CD4-positive, alpha-beta T cell treated with Interleukin-17A for 4 hours (primary cell): ENCODE results near the gene PIK3R1.

Experiments
- DNase-seq: peaks from one replicate; pipeline ENCODE4 v3.0.0-alpha.2; 2020; ENCODE audit warnings: mixed read lengths

PIK3R1 gene

DNA sequence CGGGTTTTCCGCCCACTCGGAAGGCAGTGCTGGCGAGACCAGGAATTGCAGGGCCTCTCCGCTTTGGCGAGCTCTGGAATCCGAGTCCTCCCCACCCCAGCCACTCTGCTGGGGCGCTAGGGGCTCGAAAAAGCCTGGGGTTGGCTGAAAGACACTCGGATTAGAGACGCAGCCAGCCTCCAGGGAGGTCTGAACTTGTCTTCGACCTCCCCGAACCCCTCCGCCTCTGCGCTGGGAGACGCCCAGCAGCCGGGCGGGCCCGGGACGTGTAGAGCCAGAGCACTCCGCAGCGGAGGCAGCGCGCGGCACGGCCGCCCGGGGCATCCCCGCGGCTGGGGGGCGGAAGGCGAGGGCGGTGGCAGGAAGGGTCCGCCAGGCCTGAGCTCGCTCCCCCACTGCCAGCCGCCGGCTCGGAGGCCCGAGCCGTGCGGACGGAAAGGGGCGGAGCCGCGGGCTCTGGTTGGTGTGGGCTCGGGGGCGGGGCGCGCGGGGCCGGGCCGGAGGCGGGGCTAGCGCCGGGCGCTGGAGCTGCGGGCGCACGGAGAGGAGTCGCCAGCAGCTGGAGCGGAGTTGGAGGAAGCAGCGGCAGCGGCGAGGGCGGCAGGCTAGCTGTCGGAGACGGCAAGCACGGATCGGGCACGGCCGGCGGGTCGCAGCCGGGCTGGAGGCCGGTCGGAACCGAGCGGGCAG is at the start of gene PIK3R1:
Gene PIK3R1 (plus strand): TSS at position 549 of the 690 bp plus-strand sequence. CDS start 10,920 bp downstream, outside the sequence.
- DNase-seq: peak; percentile 97

DNA sequence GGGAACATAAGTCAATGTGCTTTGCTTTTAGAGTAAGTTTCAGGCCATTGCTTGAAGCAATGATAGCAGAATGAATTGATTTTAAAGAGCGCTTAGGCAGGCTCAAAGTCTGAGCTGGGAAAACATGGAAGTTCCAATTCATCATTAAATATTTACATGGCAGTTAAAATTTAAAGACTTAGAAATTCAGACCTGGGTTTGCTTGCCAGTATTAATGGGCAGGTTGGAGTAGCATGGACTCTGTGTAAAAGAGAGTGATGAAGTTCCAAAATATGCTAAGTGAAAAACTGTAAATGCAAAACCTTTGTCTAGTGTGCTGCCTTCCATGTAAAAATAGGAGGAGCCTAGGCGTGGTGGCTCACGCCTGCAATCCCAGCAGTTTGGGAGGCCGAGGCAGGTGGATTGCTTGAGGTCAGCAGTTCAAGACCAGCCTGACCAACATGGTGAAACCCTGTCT is 48.3 kb upstream of the PIK3R1 start:
- DNase-seq: no peak

DNA sequence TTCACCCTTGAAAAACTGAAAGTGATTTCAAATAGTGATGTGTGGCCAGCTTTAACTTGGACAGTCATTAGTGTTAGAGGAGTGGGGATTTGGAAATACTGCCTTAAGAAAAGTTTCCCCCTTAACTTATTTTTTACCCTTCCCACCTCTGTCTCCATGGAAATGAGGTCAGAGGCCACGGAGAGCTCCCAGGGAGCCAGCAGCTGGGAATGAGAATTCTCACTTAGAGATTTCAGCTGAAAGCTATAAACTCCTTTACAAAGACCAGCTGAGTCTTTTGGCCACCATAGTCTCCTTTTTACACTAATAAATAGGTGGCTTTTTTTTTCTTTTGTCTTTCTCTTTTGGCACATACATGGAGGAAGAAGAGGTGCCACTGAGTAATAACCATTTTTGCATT is 45.7 kb upstream of the PIK3R1 start:
- DNase-seq: no peak

DNA sequence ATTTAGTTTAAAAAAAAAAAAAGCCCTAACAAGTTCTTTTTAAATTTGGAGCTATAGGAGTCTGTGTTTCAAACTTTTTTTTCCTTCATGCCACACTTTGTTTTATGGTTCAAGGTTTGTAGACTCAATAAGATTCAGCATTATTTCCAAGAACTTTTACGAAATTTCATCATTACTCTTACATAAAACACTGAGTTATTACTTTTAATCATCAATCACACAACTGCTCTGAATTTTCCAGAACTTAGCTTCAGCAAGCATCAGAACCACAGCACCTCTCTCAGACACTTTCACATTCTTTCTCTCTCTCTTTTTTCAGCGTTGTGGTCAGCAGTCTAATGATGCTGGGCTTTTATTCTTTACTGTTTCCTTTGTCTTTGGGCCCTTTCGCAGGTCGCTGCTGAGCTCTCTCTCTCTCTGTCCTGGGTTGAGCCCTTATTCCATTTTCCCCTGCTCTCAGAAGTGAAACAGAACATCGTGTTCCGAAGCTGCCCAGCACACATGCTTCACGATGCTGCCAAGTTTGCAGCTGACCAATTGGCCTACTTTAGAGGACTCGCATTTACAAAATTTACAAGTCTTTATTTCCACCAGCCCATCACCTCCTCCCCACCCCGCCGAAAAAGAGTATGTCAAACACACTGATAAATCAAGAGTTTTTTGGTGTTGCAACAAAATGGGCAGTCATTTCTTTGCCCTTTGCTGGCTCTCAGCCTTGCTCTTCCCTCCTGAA is 44.6 kb upstream of the PIK3R1 start:
- no peak for DNase-seq

DNA sequence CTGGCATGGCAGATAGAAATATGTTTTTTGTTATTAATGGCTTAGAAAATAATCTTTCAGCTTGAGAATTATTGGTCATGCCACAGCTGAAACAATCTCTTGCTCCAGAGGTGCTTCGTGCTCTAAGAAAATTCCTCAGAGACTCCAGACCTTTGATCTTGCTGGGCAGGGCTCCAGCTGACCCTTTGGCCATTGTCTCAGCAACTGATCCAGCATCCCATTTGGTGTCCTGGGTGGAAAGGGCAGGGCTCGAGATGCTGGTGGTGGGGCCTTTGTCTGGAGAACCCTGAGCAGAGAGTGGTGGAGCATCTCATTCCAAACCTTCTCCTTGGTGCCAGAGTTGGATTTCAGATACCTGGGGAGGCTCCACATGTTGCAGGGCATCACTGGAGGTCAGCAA is 43.2 kb upstream of the PIK3R1 start:
- DNase-seq: no peak

DNA sequence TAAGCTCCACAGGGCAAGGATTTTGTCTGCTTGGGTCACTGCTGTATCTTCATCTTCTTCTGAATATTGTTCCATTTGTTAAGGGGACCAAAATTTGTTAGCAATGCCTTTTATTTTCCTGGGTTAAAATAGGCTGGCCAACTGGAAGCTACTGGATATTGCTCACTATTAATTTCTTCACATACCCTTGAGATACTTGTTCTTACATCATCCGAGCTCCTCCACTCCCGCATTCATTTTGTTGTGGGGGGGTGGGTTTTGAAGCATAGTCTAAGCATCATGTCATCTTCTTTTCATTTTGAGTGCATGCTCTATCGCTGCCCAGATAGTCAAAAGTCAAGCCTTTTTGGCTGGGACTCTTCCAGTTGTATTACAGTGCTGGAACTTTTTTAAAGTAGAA is 42.5 kb upstream of the PIK3R1 start:
- no peak for DNase-seq

DNA sequence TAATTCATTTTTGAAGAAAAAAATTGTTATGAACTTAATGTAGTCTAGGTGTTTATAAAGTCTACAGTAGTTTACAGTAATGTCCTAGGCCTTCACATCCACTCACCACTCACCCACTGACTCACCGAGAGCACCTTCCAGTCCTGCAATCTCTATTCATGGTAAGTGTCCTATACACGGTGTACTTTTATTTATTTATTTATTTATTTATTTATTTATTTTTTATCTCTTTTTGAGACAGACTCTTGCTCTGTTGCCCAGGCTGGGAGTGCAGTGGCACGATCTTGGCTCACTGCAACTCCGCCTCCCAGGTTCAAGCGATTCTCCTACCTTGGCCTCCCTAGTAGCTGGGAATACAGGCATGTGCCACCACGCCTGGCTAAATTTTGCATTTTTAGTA is 39.3 kb upstream of the PIK3R1 start:
- DNase-seq: no peak

DNA sequence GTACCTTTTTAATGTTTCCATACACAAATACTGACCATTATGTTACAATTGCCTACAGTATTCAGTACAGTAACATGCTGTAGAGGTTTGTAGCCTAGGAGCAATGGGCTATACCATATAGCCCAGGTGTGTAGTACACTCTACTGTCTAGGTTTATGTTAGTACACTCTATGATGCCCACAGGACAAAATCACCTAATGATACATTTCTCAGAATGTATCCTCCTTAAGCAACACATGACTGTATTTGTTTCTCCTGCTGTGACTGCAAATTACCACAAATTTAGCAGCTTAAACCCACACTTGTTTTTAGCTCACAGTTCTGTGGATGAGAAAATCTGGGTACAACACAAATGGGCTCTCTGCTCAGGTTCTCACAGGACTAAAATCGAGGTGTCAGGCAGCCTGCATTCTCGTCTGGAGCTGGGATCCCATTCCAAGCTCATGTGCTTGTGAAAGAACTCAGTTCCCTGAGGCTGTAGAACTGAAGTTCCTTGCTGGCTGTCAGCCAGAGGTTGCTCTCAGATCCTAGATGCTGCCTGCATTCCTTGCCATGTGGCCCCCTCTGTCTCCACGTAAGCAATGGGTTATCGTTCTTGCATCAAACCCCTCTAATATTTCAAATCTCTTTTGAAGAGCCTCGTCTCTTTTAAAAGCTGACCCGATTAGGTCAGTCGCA is 38.6 kb upstream of the PIK3R1 start:
- DNase-seq: no peak

DNA sequence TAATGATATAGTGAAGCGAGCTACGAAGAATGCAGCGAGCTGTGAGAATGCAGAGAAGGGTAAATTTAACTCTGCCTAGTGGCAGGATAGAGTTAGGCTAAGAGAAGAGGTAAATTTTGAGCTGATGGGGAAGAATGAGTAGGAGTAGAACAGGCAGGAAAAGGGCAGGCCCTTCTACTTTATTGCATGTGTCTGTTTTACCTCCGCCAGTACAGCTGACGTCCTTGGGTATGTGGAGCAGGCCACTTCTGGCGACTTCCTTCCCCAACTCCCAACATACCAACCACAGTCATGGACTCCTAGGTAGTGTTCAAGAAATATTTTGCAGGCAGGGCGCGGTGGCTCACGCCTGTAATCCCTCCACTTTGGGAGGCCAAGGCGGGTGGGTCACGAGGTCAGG is 37.9 kb upstream of the PIK3R1 start:
- no peak for DNase-seq

DNA sequence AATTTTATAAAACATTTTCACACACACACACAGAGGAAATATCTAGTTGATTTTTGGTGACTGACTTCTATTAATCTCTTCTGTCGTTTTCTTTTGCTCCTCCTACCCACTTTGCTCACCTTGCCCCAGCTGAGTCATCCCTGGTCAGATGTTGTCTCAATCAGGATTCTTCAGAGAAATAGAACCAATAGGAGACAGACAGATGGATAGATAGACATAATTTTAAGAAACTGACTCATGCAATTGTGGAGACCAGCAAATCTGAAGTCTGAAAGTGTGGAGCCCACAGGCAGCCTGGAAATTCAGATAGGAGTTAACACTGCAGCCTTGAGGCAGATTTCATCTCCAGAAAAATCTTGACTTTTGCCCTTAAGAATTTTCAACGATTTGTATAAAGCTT is 37.0 kb upstream of the PIK3R1 start:
- DNase-seq: no peak

DNA sequence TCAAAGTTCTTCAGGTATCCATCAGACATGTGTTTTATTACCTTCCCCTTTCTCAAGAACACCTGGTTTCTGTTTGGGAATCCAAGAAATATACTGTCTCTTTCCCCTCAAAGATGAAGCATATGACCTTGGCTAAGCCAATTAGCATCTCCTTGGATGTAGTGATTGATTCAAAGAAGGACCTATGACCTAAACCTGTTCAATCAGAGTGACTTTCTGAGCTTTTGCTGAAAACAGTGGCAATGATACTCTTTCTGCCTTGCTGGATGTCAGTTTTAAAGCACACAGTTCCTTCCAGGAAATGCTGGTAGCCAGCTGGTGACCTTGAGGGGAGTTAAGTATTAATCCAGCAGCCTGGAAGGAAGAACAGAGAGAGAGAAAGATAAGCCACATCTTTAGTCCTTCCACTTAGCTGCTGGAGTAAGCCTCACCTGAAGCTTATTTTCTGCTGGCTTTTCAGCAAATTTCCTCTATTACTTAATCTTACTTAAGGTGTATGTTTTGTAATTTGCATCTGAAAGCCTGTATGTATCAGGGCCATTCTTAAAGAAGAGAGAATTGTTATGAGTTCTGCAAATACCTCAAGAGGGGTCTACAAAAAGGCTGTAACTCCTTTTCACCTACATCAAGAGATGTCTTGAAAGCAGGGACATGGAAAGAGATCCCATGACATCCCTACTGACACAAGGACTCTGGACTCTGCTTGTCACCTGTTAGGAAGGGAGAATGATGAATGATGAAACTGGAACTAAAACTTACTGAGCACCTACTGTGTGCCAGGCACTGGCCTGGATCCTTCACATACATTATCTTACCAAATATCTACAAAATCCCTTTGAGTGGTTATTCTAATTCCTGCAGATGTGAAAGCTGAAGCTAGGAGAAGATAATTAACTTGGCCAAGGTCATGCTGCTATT is 35.2 kb upstream of the PIK3R1 start:
- DNase-seq: no peak

DNA sequence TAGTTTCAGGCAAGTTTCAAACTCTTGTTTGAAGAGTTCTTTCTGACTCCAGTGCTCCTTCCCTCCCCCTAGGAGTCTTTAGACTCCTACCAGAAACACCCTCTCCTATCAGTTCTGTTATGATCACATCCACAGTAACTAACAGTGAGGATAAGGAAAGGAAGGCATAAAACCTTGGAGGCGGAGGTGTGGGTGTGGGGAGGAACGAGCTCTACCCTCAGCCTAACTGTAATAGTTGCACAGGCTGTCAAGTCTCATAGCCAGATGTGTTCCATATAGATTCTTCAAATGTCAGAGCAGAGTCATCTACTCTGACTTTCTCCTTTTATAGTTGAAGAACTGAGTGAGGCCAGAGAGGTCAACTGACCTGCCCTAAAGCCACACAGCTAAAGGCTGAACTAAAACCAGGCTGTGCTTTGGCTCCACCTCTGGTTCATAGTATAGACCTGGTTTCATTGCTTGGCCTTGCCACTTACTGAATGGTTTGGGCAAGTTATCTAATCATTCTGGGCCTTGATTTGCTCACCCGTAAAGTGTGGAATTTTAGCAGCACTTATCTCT is 34.4 kb upstream of the PIK3R1 start:
- DNase-seq: no peak

DNA sequence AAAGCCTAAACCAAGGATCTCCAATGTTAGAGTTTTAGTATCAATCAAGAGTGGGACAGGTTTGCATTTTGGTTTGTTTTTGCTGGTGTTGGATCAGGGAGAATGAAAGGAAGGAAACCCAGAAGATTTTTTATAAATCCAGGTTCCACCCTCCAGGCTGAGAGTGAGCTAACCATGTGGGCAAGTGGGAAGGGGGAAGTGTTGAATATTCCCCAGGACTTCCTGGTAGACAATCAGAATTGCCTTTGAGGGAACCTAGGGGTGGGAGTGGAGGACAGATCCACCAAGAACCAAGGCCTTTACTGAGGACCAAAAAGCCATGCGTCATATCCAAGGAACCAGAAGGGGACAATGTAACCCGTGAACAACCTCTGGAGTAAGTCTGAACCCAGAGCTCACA is 33.5 kb upstream of the PIK3R1 start:
- DNase-seq: no peak

DNA sequence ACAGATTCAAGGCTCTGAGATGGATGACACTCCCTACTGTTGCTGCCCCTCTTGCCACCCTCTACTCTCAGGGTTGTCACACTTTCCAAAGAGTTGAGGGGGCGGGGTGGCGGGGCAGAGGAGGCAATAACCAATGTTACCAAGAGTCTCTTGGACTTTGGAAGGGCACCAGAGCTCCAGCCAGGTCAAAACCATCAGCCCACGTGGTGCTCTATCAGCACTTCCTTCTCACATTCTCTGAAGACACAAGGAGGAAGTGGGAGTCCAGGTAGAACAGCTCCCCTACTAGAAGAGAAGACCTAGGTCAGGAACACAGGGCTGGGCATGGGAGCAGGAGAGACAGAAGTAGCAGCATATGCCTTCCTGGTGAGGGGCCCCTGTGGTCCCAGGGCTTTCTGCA is 33.0 kb upstream of the PIK3R1 start:
- no peak for DNase-seq

DNA sequence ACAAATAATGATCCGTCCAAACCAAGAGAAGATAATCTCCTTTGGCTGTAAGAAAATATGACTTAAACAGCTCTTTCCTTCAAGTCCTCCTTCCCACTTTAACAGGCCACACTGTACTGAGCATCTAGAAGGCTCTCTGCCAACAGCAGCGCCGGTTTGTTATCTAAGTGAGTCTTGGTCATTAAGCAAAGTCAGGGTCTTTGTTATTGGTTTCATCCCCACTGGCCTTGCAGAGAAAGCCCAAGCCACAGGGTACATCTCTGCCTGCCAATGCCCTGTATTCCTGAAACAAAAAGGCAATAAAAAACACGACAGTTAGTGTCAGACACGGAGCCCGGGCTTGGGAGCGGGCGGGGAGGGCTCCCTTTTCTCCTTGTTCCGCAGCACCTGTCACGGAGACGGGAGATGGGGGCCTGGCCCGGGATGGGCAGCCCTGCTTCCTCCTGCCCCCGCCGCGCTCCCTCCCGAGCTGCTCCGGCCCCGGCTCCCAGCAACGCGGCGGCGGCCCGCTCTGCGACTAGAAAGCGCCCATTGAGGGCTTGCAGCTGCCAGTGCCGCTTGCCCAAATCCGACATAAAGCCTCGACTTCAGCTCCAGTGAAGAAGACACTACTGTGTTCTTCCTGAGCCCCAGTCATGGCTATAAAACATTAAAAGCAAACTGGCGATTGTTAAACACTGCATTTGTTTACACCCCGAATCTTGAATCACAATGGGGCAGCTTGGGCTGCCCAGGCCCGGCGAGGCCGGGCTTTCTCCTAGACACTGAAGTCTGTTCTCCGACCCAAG is 28.1 kb upstream of the PIK3R1 start:
- no peak for DNase-seq

DNA sequence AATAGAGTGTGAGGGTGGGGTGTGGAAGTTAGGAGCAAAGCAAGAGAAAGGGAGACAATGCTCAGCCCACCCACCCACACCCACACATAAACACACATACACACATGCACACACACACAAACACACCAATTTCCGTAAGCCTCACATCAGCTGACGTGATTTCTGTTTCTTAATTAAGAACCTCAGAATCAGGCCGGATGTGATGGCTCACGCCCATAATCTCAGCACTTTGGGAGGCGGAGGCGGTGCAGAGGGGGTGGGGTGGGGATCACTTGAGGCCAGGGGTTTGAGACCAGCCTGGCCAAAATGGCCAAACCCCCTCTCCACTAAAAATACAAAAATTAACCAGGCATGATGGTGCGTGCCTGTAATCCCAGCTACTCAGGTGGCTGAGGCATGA is 26.4 kb upstream of the PIK3R1 start:
- DNase-seq: no peak

DNA sequence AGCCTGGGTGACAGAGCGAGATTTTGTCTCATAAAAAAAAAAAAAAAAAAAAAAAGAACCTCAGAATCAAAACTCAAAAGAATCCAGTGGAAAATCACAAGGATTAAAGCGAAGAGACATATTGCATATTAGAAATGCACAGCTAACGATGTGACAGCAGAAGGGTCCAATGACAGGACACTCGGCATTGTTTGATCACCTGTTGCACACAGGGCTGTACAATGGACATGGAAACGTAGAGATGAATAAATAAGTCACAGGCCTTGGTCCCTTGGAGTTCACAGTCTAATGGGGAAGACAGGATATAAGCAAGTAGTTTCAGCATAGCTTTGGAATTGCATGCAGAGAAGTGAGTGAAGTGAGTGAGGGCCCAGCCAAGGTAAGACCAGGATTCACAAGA is 25.9 kb upstream of the PIK3R1 start:
- no peak for DNase-seq

DNA sequence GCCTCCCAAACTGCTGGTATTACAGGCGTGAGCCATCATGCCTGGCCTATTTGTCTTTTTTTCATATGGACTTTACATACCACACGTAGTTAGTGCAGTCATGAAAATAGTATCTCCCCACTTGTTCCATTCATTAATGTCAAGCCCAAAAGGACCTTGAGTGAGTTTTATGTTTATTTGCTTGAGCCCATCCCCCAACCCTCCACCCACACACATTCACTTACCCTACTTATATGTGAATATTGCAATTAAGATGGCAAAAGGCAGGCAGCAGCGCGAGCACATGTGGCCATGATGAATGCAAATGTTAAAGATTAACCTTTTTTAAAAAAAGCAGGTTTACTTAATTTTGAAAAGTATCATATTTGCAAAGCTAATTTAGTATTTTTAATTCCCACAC is 24.9 kb upstream of the PIK3R1 start:
- DNase-seq: no peak

DNA sequence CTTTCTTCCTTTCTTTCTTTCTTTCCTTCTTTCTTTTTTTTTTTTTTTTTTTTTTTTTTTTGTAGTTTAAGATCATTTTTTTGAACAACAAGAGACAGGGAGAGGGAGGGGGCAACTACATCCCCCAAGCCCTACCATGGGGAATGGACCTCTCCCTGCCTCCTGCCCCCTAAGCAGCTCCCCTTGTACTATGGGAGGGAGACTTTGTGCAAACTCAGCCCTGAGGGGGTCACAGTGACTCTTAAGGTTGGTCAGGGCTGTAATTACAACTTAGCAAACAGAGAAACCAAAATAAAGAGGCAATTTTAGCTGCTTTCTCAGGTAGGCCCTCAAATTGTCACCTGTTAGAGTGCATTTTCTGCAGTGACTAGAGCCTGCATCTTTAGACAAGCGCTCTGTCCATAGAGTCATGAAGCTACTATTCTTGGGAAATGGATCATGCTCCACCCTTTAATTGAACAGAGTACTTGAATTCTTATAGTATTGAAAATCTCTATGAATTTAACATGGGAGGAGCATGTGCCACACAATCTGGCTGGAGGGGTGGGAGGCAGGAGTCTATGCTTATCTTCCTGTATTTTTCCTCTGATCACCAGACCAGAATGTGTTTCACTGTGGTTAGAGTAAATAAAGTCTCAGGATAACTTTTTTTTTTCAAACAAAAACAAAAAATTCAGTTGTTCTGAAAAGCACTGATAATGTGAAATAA is 24.3 kb upstream of the PIK3R1 start:
- no peak for DNase-seq

DNA sequence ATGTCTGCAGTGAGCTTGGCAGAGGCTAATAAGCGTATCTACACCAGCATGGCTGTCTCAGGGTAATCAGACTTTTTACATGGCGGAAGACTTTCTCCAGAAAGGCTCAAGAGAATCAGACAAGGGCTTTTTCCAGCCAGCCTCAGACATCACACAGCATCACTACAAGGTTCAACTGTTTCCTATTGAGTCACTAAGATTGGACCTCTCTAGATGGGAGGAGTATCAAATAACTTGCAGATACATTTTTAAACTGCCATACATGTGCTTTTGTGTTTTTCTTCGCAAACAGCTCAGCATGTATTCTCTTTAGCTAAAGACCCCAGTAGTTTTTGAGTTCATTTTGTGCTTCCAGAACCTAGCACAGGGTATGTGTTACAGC is 22.9 kb upstream of the PIK3R1 start:
- DNase-seq: no peak

DNA sequence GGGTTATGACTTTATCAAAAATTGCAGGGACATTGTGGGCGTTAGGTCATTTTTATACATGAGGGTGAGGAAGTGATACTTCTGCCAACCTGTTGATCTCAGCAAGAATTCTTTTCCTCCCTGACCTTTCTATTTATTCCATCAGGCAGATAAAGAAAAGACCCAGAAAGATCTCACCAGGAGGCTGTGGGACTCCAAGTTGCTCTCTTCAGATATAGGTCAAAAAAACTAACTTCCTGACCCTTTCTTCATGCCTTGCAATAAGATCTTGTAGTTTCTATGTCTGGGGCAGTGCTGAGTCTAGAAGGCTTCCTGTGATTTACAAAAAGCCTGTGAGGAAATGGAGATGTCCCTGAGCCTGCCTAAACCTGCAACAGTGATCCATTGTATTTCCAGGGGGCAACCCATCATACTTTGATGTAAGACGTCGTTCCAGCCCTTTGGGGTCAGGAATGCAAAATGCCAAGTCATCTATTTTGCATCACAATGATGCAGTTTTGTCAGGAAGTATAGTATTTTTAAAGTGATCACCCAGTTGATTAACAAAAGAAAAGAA is 22.0 kb upstream of the PIK3R1 start:
- DNase-seq: no peak
